Kidney (tissue), 14 donors: Measurements from ENCODE around the gene TMEM203. TPM values are rescaled to one million over a fixed set of nuclear protein-coding genes. Genes with fewer than 3 reads are reported as not detected.

Experiments
- DNase-seq, 5 donors: peaks; one replicate each; pipeline ENCODE4 v3.0.0-alpha.2; 2013 to 2020
- FAIRE-seq: peaks from 2 replicates; lab custom pipeline; 2012; peaks lifted over from hg19 to GRCh38; lab: Jason Lieb, UNC
- H3K27ac ChIP-seq, 2 donors: one replicate each; pipeline ENCODE4 v1.7.0; 2013; ENCODE audit warnings: low read depth in 2 of 2, low read length in 2 of 2, inconsistent platforms in 1 of 2
- H3K27me3 ChIP-seq: one replicate; pipeline ENCODE4 v1.7.1; 2013; ENCODE audit warnings: low read length, inconsistent platforms; ENCODE audit not compliant: control insufficient read depth, insufficient read depth
- H3K36me3 ChIP-seq, 3 donors: one replicate each; pipeline versions ENCODE4 v1.7.0 to v1.7.1; 2013; ENCODE audit warnings: low read length in 3 of 3, control low read depth in 1 of 3, inconsistent platforms in 1 of 3; ENCODE audit not compliant: insufficient read depth in 3 of 3, control insufficient read depth in 2 of 3
- H3K4me1 ChIP-seq, 3 donors: one replicate each; pipeline versions ENCODE4 v1.7.0 to v1.7.1; 2013; ENCODE audit warnings: low read length in 3 of 3, inconsistent platforms in 1 of 3, low read depth in 1 of 3; ENCODE audit not compliant: control insufficient read depth in 2 of 3, insufficient read depth in 2 of 3
- H3K4me3 ChIP-seq, 3 donors: one replicate each; pipeline versions ENCODE4 v1.7.0 to v1.8.1; 2013; ENCODE audit warnings: low read length in 3 of 3, control low read depth in 1 of 3, inconsistent platforms in 1 of 3
- H3K9ac ChIP-seq, 3 donors: one replicate each; pipeline versions ENCODE4 v1.7.0 to v1.7.1; 2013; ENCODE audit warnings: low read length in 3 of 3, control low read depth in 1 of 3, inconsistent platforms in 1 of 3
- H3K9me3 ChIP-seq, 3 donors: one replicate each; pipeline versions ENCODE4 v1.7.0 to v1.7.1; 2013; ENCODE audit warnings: low read length in 3 of 3, control low read depth in 1 of 3, inconsistent platforms in 1 of 3; ENCODE audit not compliant: control insufficient read depth in 2 of 3, insufficient read depth in 1 of 3
- CTCF ChIP-seq: IDR thresholded peaks from 3 replicates; pipeline ENCODE4 v1.5.1; 2012; ENCODE audit warnings: mild to moderate bottlenecking, moderate library complexity, borderline replicate concordance; ENCODE audit not compliant: insufficient read depth; ENCODE audit errors: extremely low read depth
- intact Hi-C: fragments of 100-400 bp; cut with DNase I; formaldehyde crosslinking; loops from one replicate; pipeline ENCODE4 v1.11.1; 2022
- polyA plus RNA-seq: library from polyadenylated mRNA; stranded (reverse); fragments of 350-450 nt; fragmentation: Illumina TruSeq; extraction: RNeasy Lipid Tissue Mini Kit (QIAGEN cat#74804); gene quantifications from one replicate; pipeline ENCODE4 v1.2.3, GENCODE V29; 2014; ENCODE audit warnings: low read depth, low replicate concordance; ENCODE audit not compliant: insufficient read depth
- total RNA-seq: library from RNA; stranded (reverse); fragmentation: NEBNext Ultra II Directional; extraction: Animal tissue kit (Norgen Biotek cat#: 25700); gene quantifications from one replicate; pipeline ENCODE4 v1.2.1, GENCODE V29; 2021
- donor health status: control.
- donor health status: control.
- donor health status: control.
- donor health status: control.
- donor health status: control.
- donor health status: DM: yes; HTN: yes; CAD: no.
- donor health status: Normal renal cell carcinoma (clear cell type).

TMEM203 gene
- total and polyA plus RNA-seq, 2 donors from 2014 or later: 36.3 to 53.5 TPM

GRCh38 chr9:137201205-137201868, 4.1 kb downstream of the TMEM203 start:
- H3K9ac ChIP-seq: peak overlapping the region in 1 of 3 donors; percentile 46
- FAIRE-seq (no peak), DNase-seq (no peak)
- peak overlapping the region; percentile 57 to 63 for H3K27ac ChIP-seq
- peak overlapping the region; percentile 45 to 67 (median 63) for H3K4me3 ChIP-seq
- intact Hi-C loops: no loop called here
- H3K36me3 ChIP-seq: no peaks in the 10 kb centered on the region
- H3K4me1 ChIP-seq: peaks cover 3 to 54% (median 16%) of the 10 kb centered on the region in 3 donors
- TF ChIP-seq CTCF: no peak
- H3K27me3 ChIP-seq: no peaks in the 10 kb centered on the region
- H3K9me3 ChIP-seq: no peaks in the 10 kb centered on the region

- Histone ChIP-seq H3K4me1 (peaks cover 3 to 50% (median 16%) of the 10 kb centered on the region in 3 donors), H3K27me3 (no peaks in the 10 kb centered on the region), H3K27ac (peak within 1 kb of the TSS; percentile 63), H3K9ac (peak within 1 kb of the TSS in 1 of 3 donors; percentile 46), H3K36me3 (no peaks in the 10 kb centered on the region), H3K9me3 (no peaks in the 10 kb centered on the region), H3K4me3 (peak within 1 kb of the TSS; percentile 45 to 67 (median 67))
- no peak for TF ChIP-seq CTCF
- FAIRE-seq: peak; percentile 83
- intact Hi-C loops: no loop called here
- DNase-seq: peak; percentile 99 to 100 (median 99)
Measured at GRCh38 chr9:137200311-137201204, 4.9 kb downstream of the TMEM203 start, which contains the start of gene TPRN. Gene TPRN, minus strand, starts transcription at chr9:137200741. Its CDS starts 30 bp downstream, at chr9:137200711.

DNA sequence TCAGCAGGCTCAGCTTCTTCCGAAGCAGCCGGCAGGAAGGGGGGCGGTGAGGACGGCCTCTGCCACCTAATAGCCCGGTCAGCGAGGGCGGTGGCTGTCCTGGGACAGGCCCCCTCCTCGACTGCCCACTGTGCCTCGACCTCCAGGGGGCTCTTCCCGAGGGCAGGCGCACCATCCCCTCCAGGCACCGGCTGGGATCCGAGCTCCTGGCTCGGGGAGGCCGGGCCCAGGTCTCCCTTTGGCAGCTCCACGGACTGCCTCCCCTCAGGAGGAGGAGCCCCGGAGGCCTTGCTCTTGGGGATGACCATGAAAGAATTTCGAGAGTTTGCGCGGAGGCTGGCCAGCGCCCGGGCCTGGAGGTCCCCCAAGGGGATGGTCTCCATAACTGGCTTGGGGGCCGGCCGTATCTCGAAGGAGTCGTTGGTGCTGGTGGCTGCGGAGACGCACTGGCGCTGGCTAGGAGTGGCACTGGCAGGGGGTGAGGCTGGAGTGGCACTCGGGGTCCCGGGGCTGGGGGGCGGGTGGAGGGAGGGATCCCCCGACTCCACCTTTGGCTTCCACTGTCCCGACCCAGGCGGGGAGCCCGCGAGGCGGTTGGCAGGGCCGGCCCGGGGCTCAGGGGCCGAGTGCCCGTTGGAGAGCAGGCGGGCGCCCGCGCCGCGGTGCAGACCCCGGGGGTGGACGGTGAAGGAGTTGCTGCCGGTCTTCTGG, 5.9 kb downstream of the TMEM203 start:
- H3K9me3 ChIP-seq: no peaks in the 10 kb centered on the region
- peaks cover 3 to 55% (median 16%) of the 10 kb centered on the region in 3 donors for H3K4me1 ChIP-seq
- peak overlapping the region in 2 of 3 donors; percentile 48 to 67 for H3K4me3 ChIP-seq
- no peaks in the 10 kb centered on the region for H3K36me3 ChIP-seq
- peak overlapping the region in 2 of 3 donors; percentile 19 to 41 for H3K9ac ChIP-seq
- intact Hi-C loops: no loop called here
- peak overlapping the region; percentile 47 to 63 for H3K27ac ChIP-seq
- H3K27me3 ChIP-seq: no peaks in the 10 kb centered on the region
- no peak for FAIRE-seq
- peak in 1 of 5 donors; percentile 65 for DNase-seq
- no peak for TF ChIP-seq CTCF
